Neural cell (in vitro differentiated cells): ENCODE results near the gene PADI2. TPM values are rescaled to one million over a fixed set of nuclear protein-coding genes. Genes with fewer than 3 reads are reported as not detected.

Source experiments
- H2AFZ ChIP-seq: fragments of 200-600, 300-800 bp; sonication (generic), shearing (Covaris generic); 2 replicates; pipeline ENCODE4 v1.6.0; 2014; ENCODE audit warnings: low read depth, mild to moderate bottlenecking, antibody characterized with exemption, low read length, moderate library complexity
- H3F3A ChIP-seq: fragments of 200-600 bp; shearing (Covaris generic); 2 replicates; pipeline ENCODE4 v1.6.1; 2016; ENCODE audit warnings: mild to moderate bottlenecking, moderate library complexity, mixed read lengths, antibody characterized with exemption, low read length; ENCODE audit not compliant: insufficient read depth, poor library complexity, severe bottlenecking
- H3K27ac ChIP-seq: fragments of 200-600, 300-800 bp; sonication (generic), shearing (Covaris generic); 2 replicates; pipeline ENCODE4 v1.5.1; 2014; ENCODE audit warnings: mild to moderate bottlenecking, low read length, moderate library complexity
- H3K27me3 ChIP-seq: fragments of 300-800, 200-600 bp; sonication (generic), shearing (Covaris generic); 2 replicates; pipeline ENCODE4 v1.6.0; 2014; ENCODE audit warnings: mild to moderate bottlenecking, low read depth, low read length, moderate library complexity; ENCODE audit not compliant: insufficient read depth
- H3K36me3 ChIP-seq: fragments of 300-800, 200-600 bp; sonication (generic), shearing (Covaris generic); 2 replicates; pipeline ENCODE4 v1.5.1; 2014; ENCODE audit warnings: mild to moderate bottlenecking, antibody characterized with exemption, low read length, moderate library complexity; ENCODE audit not compliant: insufficient read depth
- H3K4me2 ChIP-seq: fragments of 300-800, 200-600 bp; sonication (generic), shearing (Covaris generic); 2 replicates; pipeline ENCODE4 v1.6.0; 2014; ENCODE audit warnings: mild to moderate bottlenecking, low read length
- H3K4me3 ChIP-seq: fragments of 300-800, 200-600 bp; sonication (generic), shearing (Covaris generic); 2 replicates; pipeline ENCODE4 v1.5.1; 2014; ENCODE audit warnings: mild to moderate bottlenecking, low read length, moderate library complexity
- H3K79me2 ChIP-seq: fragments of 200-600 bp; shearing (Covaris generic); replicated peaks from 2 replicates; pipeline ENCODE4 v1.6.0; 2014; ENCODE audit warnings: mild to moderate bottlenecking, low read length, moderate library complexity; ENCODE audit not compliant: insufficient read depth
- H3K9ac ChIP-seq: fragments of 300-800, 200-600 bp; sonication (generic), shearing (Covaris generic); 2 replicates; pipeline ENCODE4 v1.6.1; 2016; ENCODE audit warnings: mild to moderate bottlenecking, low read length, mixed read lengths
- H3K9me2 ChIP-seq: fragments of 200-600 bp; shearing (Covaris generic); 2 replicates; pipeline ENCODE4 v1.6.1; 2016; ENCODE audit warnings: mild to moderate bottlenecking, low read length, mixed read lengths; ENCODE audit not compliant: insufficient read depth
- H3K9me3 ChIP-seq: fragments of 200-600, 300-800 bp; sonication (generic), shearing (Covaris generic); 2 replicates; pipeline ENCODE4 v1.6.1; 2016; ENCODE audit warnings: mild to moderate bottlenecking, mixed run types, low read length, moderate library complexity, mixed read lengths
- H4K20me1 ChIP-seq: fragments of 200-600 bp; shearing (Covaris generic); 2 replicates; pipeline ENCODE4 v1.6.1; 2016; ENCODE audit warnings: mild to moderate bottlenecking, mixed run types; ENCODE audit not compliant: insufficient read depth
- EP300 ChIP-seq: fragments of 450-650 bp; conservative IDR thresholded peaks from 2 replicates; pipeline ENCODE4 v1.6.1; 2014; ENCODE audit warnings: antibody characterized with exemption, mild to moderate bottlenecking, moderate library complexity; ENCODE audit not compliant: poor library complexity, severe bottlenecking
- EZH2 ChIP-seq: fragments of 200-600, 300-800 bp; shearing (Covaris generic), sonication (generic); IDR thresholded peaks from 2 replicates; pipeline ENCODE4 v1.6.1; 2014; ENCODE audit warnings: antibody characterized with exemption, low read length, borderline replicate concordance, mild to moderate bottlenecking; ENCODE audit not compliant: insufficient read depth, poor library complexity, severe bottlenecking
- MXI1 ChIP-seq: fragments of 450-650 bp; conservative IDR thresholded peaks from 2 replicates; pipeline ENCODE4 v1.6.1; 2014; ENCODE audit warnings: antibody characterized with exemption, mild to moderate bottlenecking; ENCODE audit not compliant: poor library complexity, severe bottlenecking
- POLR2AphosphoS5 ChIP-seq: IDR thresholded peaks from 2 replicates; pipeline ENCODE4 v1.6.1; 2012
- RAD21 ChIP-seq: fragments of 450-650 bp; conservative IDR thresholded peaks from 2 replicates; pipeline ENCODE4 v1.6.1; 2014; ENCODE audit warnings: antibody characterized with exemption, mild to moderate bottlenecking, moderate library complexity
- SMC3 ChIP-seq: fragments of 450-650 bp; conservative IDR thresholded peaks from 2 replicates; pipeline ENCODE4 v1.6.1; 2014; ENCODE audit warnings: antibody characterized with exemption, mild to moderate bottlenecking, moderate library complexity; ENCODE audit not compliant: poor library complexity
- TAF1 ChIP-seq: IDR thresholded peaks from 2 replicates; pipeline ENCODE4 v1.6.1; 2012; ENCODE audit warnings: low read depth
- polyA plus RNA-seq: library from polyadenylated mRNA; depleted of rRNA; stranded (reverse); fragments of >200 nt; gene quantifications from 2 replicates; pipeline ENCODE4 v1.2.3, GENCODE V29; 2014
- TF ChIP-seq, protein P1 (sequence below): IDR thresholded peaks from 2 replicates; pipeline ENCODE4 v1.6.1; 2012; ENCODE audit warnings: borderline replicate concordance
- TF ChIP-seq, protein P2 (sequence below): fragments of 450-650 bp; IDR thresholded peaks from 2 replicates; pipeline ENCODE4 v1.5.1; 2014; ENCODE audit warnings: antibody characterized with exemption, mild to moderate bottlenecking, moderate library complexity; ENCODE audit not compliant: poor library complexity, severe bottlenecking

The PADI2 gene
- polyA plus RNA-seq, 1 donor from 2014 or later: 1.6 TPM

DNA sequence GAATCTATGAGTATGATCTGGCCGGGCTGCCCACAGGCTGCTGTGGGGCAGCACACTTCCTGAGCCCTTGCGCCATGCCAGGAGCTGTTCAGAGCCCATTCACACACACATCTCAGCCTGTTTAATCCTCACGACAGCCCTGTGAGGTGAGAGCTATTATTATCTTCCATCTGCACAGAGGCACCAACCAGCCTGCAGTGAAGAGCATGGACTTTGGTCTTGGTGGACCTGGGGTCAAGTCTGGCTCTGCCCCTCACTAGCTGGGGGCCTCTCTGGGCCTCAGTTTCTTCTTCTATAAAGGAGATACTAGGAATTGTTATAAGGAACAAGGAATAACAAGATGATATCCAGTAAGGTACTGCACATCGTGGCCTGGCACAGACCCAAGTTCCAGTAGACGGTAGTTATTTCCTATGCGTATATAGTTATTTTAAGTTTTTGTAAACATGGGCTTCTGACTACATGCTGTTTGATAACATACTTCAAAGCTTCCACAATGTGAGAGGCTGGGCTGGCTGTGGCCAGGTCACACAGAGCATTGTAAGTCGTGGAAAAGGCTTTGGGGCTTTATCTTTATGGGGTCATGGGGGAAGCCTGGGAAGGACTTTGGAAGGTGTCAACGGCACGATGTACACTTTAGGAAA is 3.4 kb upstream of the PADI2 start:
- Histone ChIP-seq H3K79me2 (no peaks in the 10 kb centered on the region), H3K9ac (no peak overlapping the region), H3K4me2 (no peak overlapping the region), H3K36me3 (no peaks in the 10 kb centered on the region), H2AFZ (no peak overlapping the region), H3K27ac (no peak overlapping the region), H3K27me3 (peaks cover 25% of the 10 kb centered on the region), H3K9me2 (no peaks in the 10 kb centered on the region), H3K4me3 (no peak overlapping the region), H3F3A (no peaks in the 10 kb centered on the region), H4K20me1 (no peaks in the 10 kb centered on the region), H3K9me3 (no peaks in the 10 kb centered on the region)
- TF ChIP-seq POLR2AphosphoS5: no peak
- no peak for TF ChIP-seq TAF1
- TF ChIP-seq EP300: no peak
- no peak for TF ChIP-seq RAD21
- TF ChIP-seq MXI1: no peak
- TF ChIP-seq, protein P1, sequence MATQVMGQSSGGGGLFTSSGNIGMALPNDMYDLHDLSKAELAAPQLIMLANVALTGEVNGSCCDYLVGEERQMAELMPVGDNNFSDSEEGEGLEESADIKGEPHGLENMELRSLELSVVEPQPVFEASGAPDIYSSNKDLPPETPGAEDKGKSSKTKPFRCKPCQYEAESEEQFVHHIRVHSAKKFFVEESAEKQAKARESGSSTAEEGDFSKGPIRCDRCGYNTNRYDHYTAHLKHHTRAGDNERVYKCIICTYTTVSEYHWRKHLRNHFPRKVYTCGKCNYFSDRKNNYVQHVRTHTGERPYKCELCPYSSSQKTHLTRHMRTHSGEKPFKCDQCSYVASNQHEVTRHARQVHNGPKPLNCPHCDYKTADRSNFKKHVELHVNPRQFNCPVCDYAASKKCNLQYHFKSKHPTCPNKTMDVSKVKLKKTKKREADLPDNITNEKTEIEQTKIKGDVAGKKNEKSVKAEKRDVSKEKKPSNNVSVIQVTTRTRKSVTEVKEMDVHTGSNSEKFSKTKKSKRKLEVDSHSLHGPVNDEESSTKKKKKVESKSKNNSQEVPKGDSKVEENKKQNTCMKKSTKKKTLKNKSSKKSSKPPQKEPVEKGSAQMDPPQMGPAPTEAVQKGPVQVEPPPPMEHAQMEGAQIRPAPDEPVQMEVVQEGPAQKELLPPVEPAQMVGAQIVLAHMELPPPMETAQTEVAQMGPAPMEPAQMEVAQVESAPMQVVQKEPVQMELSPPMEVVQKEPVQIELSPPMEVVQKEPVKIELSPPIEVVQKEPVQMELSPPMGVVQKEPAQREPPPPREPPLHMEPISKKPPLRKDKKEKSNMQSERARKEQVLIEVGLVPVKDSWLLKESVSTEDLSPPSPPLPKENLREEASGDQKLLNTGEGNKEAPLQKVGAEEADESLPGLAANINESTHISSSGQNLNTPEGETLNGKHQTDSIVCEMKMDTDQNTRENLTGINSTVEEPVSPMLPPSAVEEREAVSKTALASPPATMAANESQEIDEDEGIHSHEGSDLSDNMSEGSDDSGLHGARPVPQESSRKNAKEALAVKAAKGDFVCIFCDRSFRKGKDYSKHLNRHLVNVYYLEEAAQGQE: no peak
- no peak for TF ChIP-seq SMC3

DNA sequence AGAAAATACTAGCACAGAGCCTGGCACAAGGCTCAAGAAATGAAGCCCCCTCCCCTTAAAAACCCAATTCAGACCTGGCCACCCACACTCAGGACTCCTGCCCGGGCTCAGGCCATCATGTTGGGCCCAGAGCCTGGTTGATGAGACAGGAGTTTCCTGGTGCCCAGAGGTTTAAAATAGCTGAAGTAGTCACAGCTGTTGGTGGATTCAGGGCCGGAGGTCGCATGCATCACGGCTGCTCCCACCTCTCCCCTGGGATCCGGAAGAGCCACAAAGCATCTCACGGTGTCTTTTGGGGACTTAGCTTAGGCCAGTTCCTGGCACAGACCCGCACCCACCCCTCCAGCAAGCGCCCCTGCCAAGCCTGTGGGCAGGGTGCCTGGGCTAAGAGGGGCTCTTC is 2.6 kb upstream of the PADI2 start:
- H3K27me3 ChIP-seq: peaks cover 31% of the 10 kb centered on the region
- no peak overlapping the region for H3K9ac ChIP-seq
- no peaks in the 10 kb centered on the region for H4K20me1 ChIP-seq
- no peak overlapping the region for H3K27ac ChIP-seq
- H3K79me2 ChIP-seq: no peaks in the 10 kb centered on the region
- H2AFZ ChIP-seq: no peak overlapping the region
- no peaks in the 10 kb centered on the region for H3K36me3 ChIP-seq
- no peaks in the 10 kb centered on the region for H3K9me2 ChIP-seq
- no peaks in the 10 kb centered on the region for H3F3A ChIP-seq
- no peak overlapping the region for H3K4me2 ChIP-seq
- no peak overlapping the region for H3K4me3 ChIP-seq
- H3K9me3 ChIP-seq: no peaks in the 10 kb centered on the region
- TF ChIP-seq MXI1 (no peak), EZH2 (no peak), TAF1 (no peak), POLR2AphosphoS5 (no peak), EP300 (no peak), RAD21 (no peak), SMC3 (no peak)
- TF ChIP-seq, protein P2, sequence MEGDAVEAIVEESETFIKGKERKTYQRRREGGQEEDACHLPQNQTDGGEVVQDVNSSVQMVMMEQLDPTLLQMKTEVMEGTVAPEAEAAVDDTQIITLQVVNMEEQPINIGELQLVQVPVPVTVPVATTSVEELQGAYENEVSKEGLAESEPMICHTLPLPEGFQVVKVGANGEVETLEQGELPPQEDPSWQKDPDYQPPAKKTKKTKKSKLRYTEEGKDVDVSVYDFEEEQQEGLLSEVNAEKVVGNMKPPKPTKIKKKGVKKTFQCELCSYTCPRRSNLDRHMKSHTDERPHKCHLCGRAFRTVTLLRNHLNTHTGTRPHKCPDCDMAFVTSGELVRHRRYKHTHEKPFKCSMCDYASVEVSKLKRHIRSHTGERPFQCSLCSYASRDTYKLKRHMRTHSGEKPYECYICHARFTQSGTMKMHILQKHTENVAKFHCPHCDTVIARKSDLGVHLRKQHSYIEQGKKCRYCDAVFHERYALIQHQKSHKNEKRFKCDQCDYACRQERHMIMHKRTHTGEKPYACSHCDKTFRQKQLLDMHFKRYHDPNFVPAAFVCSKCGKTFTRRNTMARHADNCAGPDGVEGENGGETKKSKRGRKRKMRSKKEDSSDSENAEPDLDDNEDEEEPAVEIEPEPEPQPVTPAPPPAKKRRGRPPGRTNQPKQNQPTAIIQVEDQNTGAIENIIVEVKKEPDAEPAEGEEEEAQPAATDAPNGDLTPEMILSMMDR: no peak
- TF ChIP-seq, protein P1: no peak
